C1 segment of cervical spinal cord (tissue), 14 donors: ENCODE data around the gene MINDY4.

ENCODE experiments used
- DNase-seq, 14 donors: peaks; one replicate each; lab custom pipeline; 2025; lab: John Stamatoyannopoulos, UW

MINDY4 gene

GRCh38 chr7:30899630-30900029 lies 128.4 kb downstream of the MINDY4 start:
- peak in 1 of 14 donors; percentile 46 for DNase-seq

GRCh38 chr7:30900053-30900452 lies 128.8 kb downstream of the MINDY4 start:
- no peak for DNase-seq

GRCh38 chr7:30900803-30901362 lies 129.7 kb downstream of the MINDY4 start:
- no peak for DNase-seq

DNA sequence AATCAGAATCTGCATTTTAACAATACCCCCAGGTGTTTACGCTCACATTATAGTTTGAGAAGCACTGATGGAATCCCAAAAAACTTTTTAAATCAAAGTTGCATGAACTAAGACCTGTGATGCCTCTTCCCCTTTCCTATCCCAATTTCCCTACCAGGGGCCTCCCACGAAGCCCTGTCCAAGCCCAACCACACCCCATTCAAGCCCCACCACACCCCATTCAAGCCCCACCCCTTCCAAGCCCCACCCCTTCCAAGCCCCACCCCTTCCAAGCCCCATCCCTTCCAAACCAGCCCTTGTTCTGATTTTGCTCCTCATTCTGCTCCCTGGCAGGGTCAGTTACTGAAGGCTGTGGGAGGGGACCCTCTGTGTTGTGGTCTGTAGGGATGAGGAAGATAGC lies 130.6 kb downstream of the MINDY4 start:
- DNase-seq = no peak

- no peak for DNase-seq
Measured at GRCh38 chr7:30902466-30902865, 131.2 kb downstream of the MINDY4 start.

DNA sequence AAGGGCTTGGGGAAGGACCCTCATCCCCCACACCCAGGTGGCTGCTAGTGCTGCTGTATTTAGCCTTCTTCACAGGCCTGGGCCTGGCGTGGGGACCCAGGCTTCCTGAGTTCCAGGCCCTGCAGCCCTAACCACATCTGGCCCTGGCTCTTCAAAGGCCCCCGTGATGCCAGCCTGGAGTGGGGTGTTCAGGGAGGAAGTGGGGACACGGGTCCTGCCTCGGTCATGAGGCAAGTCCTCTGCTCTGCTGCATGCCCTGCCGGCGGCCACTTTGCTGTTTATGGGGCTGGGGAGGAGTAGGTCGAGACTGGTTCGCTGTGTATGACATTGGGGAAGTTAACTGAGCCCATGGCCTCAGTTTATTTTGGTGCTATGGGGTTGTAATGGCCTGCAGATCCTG lies 131.9 kb downstream of the MINDY4 start:
- DNase-seq = no peak

DNA sequence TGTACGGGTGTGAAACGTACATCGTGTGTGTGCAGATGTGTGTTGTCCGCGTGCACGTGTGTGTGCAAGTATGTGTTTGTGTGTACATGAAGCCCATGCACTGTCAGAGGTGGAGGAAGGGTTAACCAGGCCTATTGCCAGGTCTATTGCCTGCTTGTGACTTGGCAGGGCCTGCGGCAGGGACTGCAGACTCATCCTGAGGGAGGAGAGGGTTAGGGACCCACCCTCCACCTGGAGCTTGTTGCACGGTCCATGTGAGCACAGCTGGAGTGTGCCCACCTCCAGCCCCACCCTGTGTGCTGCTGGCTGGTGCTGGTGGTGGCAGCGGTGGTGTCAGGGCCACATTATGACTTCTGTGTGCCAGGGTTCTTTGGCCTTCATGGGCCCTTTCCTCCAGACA lies 133.3 kb downstream of the MINDY4 start:
- DNase-seq = no peak

DNA sequence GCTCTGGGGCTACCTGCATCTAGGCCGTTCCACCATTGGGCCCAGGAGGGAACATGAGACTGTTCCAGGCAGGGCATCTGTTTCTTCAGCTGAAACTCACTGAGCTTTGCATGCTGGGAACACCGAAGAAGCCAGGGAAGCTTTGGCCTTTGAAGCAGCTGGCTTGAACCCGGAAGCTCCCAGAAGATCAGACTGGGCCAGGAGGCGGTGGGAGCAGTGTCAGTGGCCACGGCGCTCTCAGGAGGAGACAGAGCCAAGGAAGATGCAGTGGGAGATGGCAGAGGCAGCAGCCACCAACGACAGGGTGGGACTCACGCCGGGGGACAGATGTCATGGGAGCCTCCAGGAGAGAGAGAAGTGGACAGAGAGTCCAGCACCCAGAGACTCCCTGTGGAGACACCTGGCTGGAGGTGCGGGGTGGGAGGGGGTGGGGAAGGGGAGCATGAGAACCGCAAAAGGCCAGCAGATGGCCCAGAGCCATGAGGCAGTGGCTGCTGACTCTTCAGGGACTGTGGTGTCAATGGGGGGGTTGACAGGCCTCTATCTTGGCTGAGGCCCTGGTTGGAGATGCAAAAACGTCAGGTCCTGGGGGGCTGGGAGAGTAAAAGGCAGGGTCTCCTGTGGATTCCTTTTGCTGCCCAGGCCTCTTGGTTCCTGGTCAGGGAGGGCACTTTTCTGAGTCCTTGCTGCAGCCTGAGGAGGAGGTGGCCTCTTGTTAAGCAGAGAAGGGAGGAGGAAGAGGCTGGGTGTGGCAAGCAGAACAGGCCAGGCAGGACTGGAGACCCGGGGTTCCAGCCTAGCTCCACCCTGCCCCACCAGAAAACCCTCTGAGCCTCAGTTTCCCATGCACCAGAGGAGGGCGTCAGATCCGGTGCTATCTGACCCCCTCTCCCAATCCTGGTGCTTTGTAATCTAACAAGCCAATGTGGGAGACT lies 134.1 kb downstream of the MINDY4 start:
- no peak for DNase-seq

DNA sequence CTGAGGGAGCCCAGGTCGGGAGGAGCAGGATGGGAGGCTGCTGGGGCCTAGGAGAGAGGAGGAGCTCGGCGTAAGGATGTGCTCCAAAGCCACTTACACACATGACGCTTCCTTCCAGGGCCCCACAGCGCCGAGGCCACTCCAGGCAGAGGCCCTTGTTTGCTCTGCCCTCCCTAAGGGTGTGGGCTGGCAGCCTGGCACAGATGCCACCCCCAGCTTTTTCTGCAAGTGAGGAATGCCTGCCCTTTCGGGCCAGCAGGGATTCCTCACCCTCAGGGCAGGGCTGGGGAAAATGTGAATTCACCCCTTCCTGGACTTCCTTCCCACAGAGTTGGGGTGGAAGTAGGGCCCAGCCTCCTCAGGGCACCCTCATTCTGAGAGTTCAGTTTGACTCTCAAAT lies 134.8 kb downstream of the MINDY4 start:
- no peak for DNase-seq

DNA sequence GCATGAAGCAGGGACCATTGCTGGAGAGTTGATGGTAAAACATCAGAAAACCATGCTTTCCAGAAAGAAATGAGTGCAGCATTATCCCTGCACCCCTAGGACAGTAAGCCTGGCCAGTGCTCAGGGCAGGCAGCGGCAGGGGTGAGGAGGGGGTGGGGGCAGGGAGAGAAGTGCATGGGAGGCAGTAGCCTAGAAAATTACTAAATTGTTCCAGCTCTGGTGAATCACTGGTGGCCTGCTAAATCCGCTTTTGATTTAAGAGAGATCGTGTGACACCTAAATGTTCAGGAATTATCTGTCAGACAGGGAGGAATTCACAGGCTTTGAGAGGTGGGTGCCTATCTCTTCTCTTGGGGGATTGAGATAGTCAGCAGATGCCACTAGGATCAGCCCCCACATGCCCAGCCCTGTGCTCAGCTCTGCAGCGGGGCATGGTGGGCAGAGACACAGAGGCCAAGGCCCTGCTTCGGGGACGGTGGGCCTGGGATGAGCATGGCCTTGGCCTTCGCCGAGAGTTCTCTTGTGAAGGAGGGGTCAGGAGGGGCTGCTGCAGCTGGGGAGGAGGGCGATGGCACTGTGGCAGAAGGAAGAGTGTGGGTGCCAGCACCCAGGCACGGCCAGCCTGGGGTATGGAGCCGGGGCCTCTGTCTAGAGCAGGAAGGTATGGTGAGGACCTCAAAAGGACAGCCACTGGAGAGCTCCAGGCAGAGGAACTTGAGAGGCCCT lies 135.5 kb downstream of the MINDY4 start:
- DNase-seq = peak in 1 of 14 donors; percentile 15

DNA sequence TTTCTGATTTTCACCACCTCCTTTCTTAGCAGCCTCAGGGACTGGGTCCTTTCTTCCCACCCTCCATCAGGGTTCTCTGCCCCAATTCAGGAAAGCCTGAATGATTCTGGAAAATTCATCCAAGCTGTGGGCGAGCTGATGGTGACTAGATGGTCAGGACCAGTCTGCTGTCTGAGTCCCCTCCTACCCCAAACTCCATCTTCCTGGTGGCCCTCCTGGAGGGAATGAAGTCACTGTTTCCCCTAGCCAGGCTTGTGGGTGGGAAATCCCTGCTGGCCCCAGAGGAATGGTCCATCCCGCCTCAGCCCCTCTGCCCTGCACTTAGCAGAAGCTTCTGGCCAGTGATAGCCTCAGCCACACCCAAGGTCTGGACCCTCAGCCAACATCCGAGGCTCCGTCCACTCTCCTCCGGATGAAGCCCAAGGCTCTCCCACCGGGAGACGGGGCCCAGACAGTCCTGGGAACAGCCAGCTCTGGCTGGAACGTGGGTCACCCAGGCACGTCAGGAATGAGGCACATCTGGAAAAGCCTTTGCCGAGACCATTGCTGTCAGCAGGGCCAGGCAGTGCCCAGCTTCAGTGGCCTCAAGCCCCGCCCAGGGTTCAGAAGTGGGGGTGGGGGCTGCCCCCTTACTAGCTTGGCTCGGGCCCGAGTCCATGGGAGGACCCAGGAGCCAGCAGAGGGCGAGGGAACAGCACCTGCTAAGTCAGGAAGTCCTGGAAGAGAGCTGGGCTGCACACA lies 136.5 kb downstream of the MINDY4 start:
- no peak for DNase-seq

- peak in 1 of 14 donors; percentile 16 for DNase-seq
Measured at GRCh38 chr7:30908681-30909080, 137.5 kb downstream of the MINDY4 start.

DNA sequence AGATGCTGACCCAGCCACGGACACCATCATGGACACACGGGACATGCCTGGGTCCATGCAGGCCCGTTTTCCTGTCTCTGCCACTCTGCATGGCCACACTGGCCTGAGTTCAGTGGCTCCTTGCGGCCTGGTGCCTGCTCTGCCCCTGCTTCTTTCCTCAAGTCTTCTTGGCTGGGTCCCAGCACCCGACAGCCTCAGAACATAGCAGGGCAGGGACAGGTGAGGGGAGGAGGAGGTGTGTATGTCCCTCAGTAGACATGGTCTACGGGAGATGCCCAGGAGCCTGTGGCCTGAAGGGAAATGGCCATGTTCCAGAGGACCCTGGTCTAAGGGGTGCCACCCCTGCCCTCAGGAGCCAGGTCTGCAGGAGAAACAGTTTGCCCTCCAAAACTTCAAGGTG lies 138.2 kb downstream of the MINDY4 start:
- no peak for DNase-seq

DNA sequence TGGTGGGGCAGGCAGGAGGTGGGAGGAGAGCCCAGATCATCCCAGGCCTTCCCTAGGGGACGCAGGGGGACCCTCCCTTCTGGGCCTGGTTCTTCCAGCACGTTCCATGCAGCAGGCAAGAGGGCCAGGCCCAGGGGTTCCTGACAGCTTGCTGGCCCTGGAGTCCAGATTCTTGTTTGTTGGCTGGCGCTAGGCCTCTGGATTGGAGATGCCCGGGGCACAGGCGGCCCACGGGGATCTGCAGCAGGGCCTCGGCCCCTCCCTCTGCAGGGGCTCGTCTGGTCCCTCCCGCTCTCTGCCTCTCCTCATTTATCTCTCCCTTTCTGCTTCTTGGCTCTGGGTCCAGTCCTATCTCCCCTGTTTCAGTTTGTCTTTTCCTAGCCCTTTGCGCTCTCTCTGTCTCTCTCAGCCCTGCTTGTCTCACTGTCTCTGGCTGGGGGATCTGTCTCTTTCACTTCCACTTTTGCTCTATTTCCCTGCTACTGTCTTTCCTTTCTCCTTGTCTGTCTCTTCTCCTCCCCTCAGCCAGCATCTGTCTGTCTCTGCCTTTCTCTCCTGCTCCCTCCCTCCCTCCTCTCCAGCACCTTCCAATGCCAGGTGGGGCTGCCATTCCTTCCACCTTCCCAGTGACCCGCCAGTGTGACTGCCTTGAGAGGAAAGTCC lies 139.3 kb downstream of the MINDY4 start:
- DNase-seq = peak in 1 of 14 donors; percentile 14

- DNase-seq = no peak
Measured at GRCh38 chr7:30911133-30911532, 139.9 kb downstream of the MINDY4 start.

- peak in 9 of 14 donors; percentile 15 to 81 (median 57) for DNase-seq
Measured at GRCh38 chr7:30911561-30911969, 140.3 kb downstream of the MINDY4 start, which contains the start of gene AQP1. AQP1 (plus strand) TSS chr7:30911853; CDS start chr7:30911910, 57 bp downstream.

GRCh38 chr7:30912021-30912730 lies 141.0 kb downstream of the MINDY4 start:
- peak in 4 of 14 donors; percentile 22 to 55 (median 36) for DNase-seq

DNA sequence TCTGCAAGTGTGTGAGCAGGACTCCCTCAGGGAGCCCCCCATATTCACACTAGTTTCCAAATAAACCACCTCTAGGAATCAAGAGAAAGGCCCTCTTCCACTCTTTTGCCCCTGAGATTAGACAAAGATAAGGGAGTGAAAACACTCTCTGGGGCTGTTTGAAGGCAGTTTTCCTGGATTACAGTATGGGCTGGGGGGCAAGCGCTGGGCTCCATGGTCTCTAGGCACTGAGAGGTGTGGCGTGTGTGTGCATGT lies 141.4 kb downstream of the MINDY4 start:
- DNase-seq = no peak

- DNase-seq = no peak
Measured at GRCh38 chr7:30912986-30913811, 142.0 kb downstream of the MINDY4 start.
